GM12874 (cell line): ENCODE results near the gene CFAP20.

Experiments used
- TF ChIP-seq, protein P1 (sequence below): IDR thresholded peaks from 2 replicates; pipeline ENCODE4 v1.5.1; 2011; ENCODE audit warnings: low read depth, mild to moderate bottlenecking, control low read depth, low read length, moderate library complexity; ENCODE audit not compliant: insufficient read depth

The CFAP20 gene

DNA sequence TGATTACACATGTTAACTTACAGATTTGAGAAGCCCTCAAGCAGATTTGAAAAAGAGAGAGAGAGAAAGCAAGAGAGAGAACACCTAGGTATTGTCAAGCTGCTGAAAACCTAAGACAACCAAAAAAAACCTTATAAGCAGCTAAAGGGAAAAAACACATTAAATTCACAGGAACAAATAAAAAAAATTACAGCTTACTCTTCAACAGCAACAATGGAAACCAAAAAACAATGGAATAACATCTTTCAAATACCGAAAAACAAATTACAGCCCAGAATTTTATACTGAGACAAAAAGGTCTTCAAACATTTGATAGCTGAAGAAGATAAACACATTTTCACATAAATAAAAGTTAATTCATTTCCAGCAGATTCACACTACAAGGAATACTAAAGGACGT, 8.4 kb upstream of the CFAP20 start:
- TF ChIP-seq, protein P1, sequence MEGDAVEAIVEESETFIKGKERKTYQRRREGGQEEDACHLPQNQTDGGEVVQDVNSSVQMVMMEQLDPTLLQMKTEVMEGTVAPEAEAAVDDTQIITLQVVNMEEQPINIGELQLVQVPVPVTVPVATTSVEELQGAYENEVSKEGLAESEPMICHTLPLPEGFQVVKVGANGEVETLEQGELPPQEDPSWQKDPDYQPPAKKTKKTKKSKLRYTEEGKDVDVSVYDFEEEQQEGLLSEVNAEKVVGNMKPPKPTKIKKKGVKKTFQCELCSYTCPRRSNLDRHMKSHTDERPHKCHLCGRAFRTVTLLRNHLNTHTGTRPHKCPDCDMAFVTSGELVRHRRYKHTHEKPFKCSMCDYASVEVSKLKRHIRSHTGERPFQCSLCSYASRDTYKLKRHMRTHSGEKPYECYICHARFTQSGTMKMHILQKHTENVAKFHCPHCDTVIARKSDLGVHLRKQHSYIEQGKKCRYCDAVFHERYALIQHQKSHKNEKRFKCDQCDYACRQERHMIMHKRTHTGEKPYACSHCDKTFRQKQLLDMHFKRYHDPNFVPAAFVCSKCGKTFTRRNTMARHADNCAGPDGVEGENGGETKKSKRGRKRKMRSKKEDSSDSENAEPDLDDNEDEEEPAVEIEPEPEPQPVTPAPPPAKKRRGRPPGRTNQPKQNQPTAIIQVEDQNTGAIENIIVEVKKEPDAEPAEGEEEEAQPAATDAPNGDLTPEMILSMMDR, result no peak

DNA sequence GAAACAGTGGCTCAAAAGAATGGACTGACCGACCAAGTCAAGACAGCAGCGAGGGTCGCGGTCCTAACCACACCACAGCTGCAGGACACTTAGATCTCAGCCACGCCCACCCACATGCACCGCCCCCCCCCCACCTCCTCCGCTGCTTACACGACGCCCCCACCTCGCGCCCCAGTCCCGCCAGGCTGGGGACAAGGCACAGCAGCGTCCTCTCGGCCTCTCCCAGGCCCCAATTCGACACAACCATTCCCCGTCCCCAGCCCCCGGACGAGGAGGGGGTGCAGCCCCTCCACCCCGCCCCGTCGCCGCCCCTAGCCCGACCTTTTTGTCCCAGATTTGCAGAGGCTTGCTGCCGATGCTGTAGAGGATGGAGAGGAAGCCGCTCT, 477 bp downstream of the CFAP20 start:
- TF ChIP-seq, protein P1, result no peak

DNA sequence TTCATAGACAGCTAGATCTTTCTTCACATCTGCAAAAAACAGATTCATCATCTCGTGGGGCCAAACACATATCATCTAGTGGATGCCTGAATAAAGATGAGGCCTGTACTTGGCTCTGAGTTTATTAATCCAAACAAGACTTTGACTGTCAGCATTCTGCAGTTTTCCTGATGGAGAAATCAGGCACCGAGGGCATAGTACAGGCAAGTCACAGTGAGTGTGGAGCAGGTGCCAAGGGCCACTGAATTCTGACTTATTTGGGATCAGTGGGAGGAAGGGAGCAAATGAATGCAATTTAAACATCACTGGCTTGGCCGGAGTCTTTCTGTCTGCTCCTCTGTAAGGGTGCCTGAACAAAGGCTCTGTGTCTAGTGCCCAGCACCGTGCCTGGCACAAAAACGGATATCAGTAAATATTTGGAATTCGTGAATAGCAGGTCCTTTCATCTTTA, 975 bp downstream of the CFAP20 start:
- TF ChIP-seq, protein P1, result no peak

DNA sequence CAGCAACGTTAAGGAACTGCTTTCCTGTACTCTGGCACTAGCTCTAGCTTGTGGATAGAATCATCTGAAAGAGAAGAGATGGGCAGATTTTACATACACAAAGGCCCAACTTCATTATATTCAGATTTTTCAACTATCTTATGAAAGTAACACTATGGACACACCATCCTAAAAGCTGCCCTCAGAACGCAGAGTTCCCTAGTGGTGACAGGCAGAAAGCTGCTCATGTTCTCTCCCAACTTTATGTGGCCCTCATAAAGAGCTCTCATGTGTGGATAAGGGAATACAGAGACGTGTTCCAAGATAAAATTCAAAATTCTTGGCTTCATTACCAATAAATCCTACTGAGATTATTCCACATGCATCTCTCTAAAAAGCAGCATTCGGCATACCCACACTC, 1.5 kb downstream of the CFAP20 start:
- TF ChIP-seq, protein P1, result peak; percentile 15; the same call in 1 of the 2 replicates

DNA sequence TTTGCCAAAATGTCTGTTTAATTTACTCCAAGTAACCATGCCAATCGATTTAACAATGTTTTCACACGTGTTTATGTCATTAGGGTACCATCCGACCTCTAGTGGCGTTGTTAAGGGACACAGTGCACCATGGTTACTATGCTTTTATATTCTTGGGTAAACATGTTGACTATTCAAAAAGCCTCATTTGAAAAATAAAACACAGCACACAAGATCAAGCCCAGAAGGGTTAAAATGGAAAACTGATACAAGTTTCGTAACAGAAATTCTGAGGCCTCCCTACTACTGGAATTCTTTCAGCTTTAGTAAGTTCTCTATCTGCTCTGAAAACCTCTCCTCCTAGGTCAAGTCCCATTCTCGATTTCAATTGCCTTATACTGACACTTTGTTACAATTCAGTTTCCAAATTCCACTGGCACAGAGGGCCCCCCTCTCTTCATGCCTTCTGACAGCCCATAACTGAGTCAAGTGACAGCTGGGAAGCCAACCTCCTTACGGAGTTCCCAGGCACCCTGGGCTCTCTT, 2.1 kb downstream of the CFAP20 start:
- TF ChIP-seq, protein P1, result peak; percentile 27; the same call in 1 of the 2 replicates

DNA sequence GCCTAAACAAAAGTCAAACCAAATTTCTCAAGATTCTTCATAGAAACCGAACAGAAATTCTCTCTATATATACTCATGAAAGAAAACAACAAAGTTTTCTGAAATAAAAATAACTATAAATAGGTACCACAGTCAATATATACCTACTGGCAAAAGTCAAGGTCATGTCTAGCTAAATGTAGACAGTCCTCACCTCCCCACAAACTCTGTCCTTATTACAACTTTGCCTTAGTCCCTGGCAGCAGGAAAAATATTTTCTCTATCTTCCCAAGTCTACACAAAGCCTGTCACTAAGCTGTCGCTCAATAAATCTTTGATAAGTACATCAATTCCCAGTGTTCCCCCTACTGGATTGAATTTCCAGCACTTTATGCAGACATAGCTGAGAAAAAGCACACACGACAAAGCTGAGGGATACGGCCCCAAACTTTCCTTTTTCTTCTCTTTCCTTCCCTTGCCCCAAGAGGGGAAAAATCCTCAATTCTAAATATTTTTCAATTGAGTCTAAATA, 2.7 kb downstream of the CFAP20 start:
- TF ChIP-seq, protein P1, result no peak

DNA sequence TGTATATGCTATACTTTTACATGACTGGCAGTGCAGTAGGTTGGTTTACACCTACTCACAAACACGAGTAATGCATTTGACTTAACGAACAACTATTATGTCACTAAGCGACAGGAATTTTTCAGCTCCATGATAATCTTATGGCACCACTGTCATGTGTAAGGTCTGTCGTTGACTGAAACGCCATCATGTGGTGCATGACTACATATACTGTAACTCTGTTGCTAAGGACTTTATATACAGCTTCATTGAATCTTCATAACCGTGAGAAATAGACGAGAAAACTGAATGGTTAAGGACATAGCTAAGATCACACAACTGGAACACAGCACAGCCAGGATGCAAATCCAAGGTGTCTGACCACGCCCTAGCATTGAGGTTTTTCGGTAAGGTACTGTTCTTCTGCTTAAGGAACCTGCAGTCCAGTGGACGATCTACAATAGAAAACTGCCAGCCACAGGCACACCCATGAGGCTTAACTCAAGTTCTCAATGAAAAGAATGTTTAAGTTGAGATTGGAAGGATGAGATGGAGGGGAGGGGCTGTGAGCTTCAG, 3.3 kb downstream of the CFAP20 start:
- TF ChIP-seq, protein P1, result no peak
